CD14-positive monocyte (primary cell): ENCODE data around the gene HOXD4. TPM values are rescaled to one million over a fixed set of nuclear protein-coding genes. Genes with fewer than 3 reads are reported as not detected.

Experiments used
- DNase-seq, 3 donors: peaks; one replicate each; pipeline ENCODE4 v3.0.0-alpha.2; 2011 to 2022
- H2AFZ ChIP-seq: 2 replicates; pipeline ENCODE4 v1.6.0; 2012; ENCODE audit warnings: mild to moderate bottlenecking, low read depth, low read length, inconsistent platforms; ENCODE audit not compliant: insufficient read depth, poor library complexity, severe bottlenecking
- H3K27ac ChIP-seq, 2 donors: 1 replicate in 1 of 2; 2 replicates in 1 of 2; pipeline ENCODE4 v1.5.1; 2012 to 2013; ENCODE audit warnings: low read length in 2 of 2, control low read depth in 1 of 2, inconsistent platforms in 1 of 2, low read depth in 1 of 2, mild to moderate bottlenecking in 1 of 2
- H3K27me3 ChIP-seq, 2 donors: one replicate each; pipeline versions ENCODE4 v1.6.0 to v1.6.1; 2011 to 2013; ENCODE audit warnings: low read length in 2 of 2; ENCODE audit not compliant: control insufficient read depth in 2 of 2, insufficient read depth in 2 of 2
- H3K36me3 ChIP-seq, 2 donors: replicated peaks in 1 of 2; 1 replicate in 1 of 2; 2 replicates in 1 of 2; pipeline versions ENCODE4 v1.5.1 to v1.6.1; 2012 to 2013; ENCODE audit warnings: low read length in 2 of 2, control low read depth in 1 of 2, inconsistent platforms in 1 of 2, mild to moderate bottlenecking in 1 of 2; ENCODE audit not compliant: insufficient read depth in 2 of 2, control insufficient read depth in 1 of 2
- H3K4me1 ChIP-seq, 2 donors: 1 replicate in 1 of 2; 2 replicates in 1 of 2; pipeline versions ENCODE4 v1.5.1 to v1.6.1; 2012 to 2013; ENCODE audit warnings: low read length in 2 of 2, control low read depth in 1 of 2, inconsistent platforms in 1 of 2, mild to moderate bottlenecking in 1 of 2, moderate library complexity in 1 of 2; ENCODE audit not compliant: insufficient read depth in 2 of 2, control insufficient read depth in 1 of 2
- H3K4me2 ChIP-seq: replicated peaks from 2 replicates; pipeline ENCODE3; 2012; ENCODE audit warnings: low read length, moderate library complexity, mild to moderate bottlenecking; ENCODE audit not compliant: poor library complexity, severe bottlenecking; ENCODE audit errors: extremely low read depth
- H3K4me3 ChIP-seq, 3 experiments: fragments of 200-600 bp in 1 of 3; sonication (generic) in 1 of 3; replicated peaks in 1 of 3; 1 replicate in 2 of 3; 2 replicates in 1 of 3; pipeline ENCODE4 v1.5.1; 2011 to 2013; ENCODE audit warnings: low read length in 3 of 3, mild to moderate bottlenecking in 3 of 3, control low read depth in 2 of 3, low read depth in 2 of 3, inconsistent platforms in 1 of 3, moderate library complexity in 1 of 3
- H3K79me2 ChIP-seq: 2 replicates; pipeline ENCODE4 v1.6.0; 2012; ENCODE audit warnings: mild to moderate bottlenecking, control low read depth, inconsistent platforms, low read length, moderate library complexity; ENCODE audit not compliant: insufficient read depth
- H3K9ac ChIP-seq: 2 replicates; pipeline ENCODE4 v1.6.0; 2017; ENCODE audit warnings: low read length, mild to moderate bottlenecking; ENCODE audit not compliant: insufficient read depth, poor library complexity, severe bottlenecking
- H3K9me3 ChIP-seq, 2 donors: replicated peaks in 1 of 2; 1 replicate in 1 of 2; 2 replicates in 1 of 2; pipeline versions ENCODE4 v1.5.1 to v1.6.1; 2012 to 2013; ENCODE audit warnings: low read length in 2 of 2, control low read depth in 1 of 2; ENCODE audit not compliant: control insufficient read depth in 1 of 2, insufficient read depth in 1 of 2
- H4K20me1 ChIP-seq: 2 replicates; pipeline ENCODE4 v1.6.0; 2012; ENCODE audit warnings: mild to moderate bottlenecking, low read length, control low read depth, moderate library complexity; ENCODE audit not compliant: insufficient read depth
- H3K27ac Mint-ChIP-seq, 7 donors: one replicate each; pipeline ENCODE4 v1.8.0; 2020; ENCODE audit warnings: mild to moderate bottlenecking in 7 of 7, mixed read lengths in 7 of 7, moderate library complexity in 6 of 7, inconsistent platforms in 2 of 7
- H3K27me3 Mint-ChIP-seq, 3 donors: one replicate each; pipeline ENCODE4 v1.8.0; 2021 to 2022; ENCODE audit warnings: low read depth in 3 of 3, mild to moderate bottlenecking in 3 of 3, mixed read lengths in 3 of 3, moderate library complexity in 3 of 3, inconsistent platforms in 1 of 3
- H3K36me3 Mint-ChIP-seq, 2 donors: one replicate each; pipeline ENCODE4 v1.8.0; 2020; ENCODE audit warnings: mixed read lengths in 2 of 2, inconsistent platforms in 1 of 2, mild to moderate bottlenecking in 1 of 2
- H3K4me1 Mint-ChIP-seq: one replicate; pipeline ENCODE4 v1.8.0; 2020; ENCODE audit warnings: mild to moderate bottlenecking, mixed read lengths
- H3K4me3 Mint-ChIP-seq, 2 donors: one replicate each; pipeline ENCODE4 v1.8.0; 2020; ENCODE audit warnings: mild to moderate bottlenecking in 2 of 2, mixed read lengths in 2 of 2, moderate library complexity in 1 of 2
- H3K9me3 Mint-ChIP-seq, 7 donors: one replicate each; pipeline ENCODE4 v1.8.0; 2020 to 2022; ENCODE audit warnings: mixed read lengths in 7 of 7, mild to moderate bottlenecking in 6 of 7, moderate library complexity in 6 of 7, inconsistent platforms in 2 of 7
- WGBS: methylation state at CpG from one replicate; pipeline ENCODE4 v1.1.5; 2013; ENCODE audit warnings: missing lambda C conversion rate; ENCODE audit not compliant: insufficient coverage; 5-methylcytosine and 5-hydroxymethylcytosine counted together
- intact Hi-C, 2 donors: fragments of 100-400 bp; cut with micrococcal nuclease; formaldehyde crosslinking; loops; one replicate each; pipeline versions ENCODE4 v1.15.0 to v1.15.1; 2023
- polyA plus RNA-seq, 3 donors: library from polyadenylated mRNA; depleted of rRNA in 1 of 3; unstranded in 2 of 3; stranded (reverse) in 1 of 3; fragments of 300-500 nt in 2 of 3; fragments of >200 nt in 1 of 3; fragmentation: Illumina TruSeq in 2 of 3; gene quantifications; 1 replicate in 2 of 3; 2 replicates in 1 of 3; pipeline ENCODE4 v1.2.3, GENCODE V29; 2012 to 2021
- TF ChIP-seq, protein P1 (sequence below): fragments of 200-600 bp; IDR thresholded peaks from one replicate; pipeline ENCODE4 v1.8.0; 2022; ENCODE audit warnings: antibody characterized with exemption, mild to moderate bottlenecking

Gene HOXD4
- polyA plus RNA-seq, 3 donors = not detected

DNA sequence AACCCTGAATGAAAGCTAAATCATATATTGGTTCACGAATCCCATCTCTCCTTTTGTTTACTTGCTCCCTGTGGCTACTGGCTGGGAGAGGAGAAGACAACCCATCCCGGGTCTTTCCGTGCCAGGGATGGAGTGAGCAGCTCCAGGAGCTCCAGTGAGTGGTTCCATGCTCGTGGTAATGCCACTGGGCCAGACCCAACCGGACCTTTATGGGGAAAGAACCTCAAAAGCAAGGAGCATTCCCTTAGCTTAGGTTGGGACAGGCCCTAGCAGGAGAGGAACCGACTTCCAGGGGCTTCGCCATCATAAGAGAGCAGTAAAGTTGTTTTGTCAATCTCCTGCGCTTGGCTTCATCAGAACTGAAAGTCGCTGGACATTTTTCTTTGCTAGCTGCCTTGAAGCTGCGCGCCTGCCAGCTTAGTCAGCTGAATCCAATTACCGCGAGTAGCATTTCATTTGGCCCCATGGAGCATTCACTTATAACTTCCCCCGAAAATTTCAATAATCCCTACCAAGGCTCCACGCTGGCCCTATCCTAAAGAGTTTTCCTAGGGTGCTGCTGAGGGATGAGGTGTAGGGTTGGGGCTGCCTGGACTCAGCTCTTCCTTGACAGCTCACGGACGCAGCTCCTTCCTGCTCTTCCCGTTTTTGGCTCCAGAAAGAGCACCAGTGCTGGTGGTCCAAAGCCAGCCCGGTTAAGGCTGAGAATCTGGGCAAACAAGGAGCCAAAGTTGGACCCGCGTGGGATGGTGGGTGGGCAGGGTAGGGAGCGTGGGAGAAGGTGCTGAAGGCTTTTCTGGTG is 10.7 kb downstream of the HOXD4 start:
- 5% methylated on average over 15 of the region's 22 CpGs for WGBS
- DNase-seq = no peak
- Mint-ChIP-seq H3K4me3 (peak overlapping the region in 1 of 2 donors; percentile 70), H3K27ac (no peak overlapping the region), H3K27me3 (peaks cover 97 to 100% (median 100%) of the 10 kb centered on the region in 3 donors), H3K9me3 (peaks cover 0 to 60% (median 27%) of the 10 kb centered on the region in 7 donors), H3K36me3 (peaks cover 0 to 8% of the 10 kb centered on the region in 2 donors), H3K4me1 (peaks cover 9% of the 10 kb centered on the region)
- no peaks in the 10 kb centered on the region for H3K4me1 ChIP-seq
- H3K9me3 ChIP-seq = peaks cover 4 to 53% of the 10 kb centered on the region in 2 donors
- H2AFZ ChIP-seq = no peak overlapping the region
- intact Hi-C loops = no loop called here
- H3K27ac ChIP-seq = no peak overlapping the region
- no peaks in the 10 kb centered on the region for H3K79me2 ChIP-seq
- no peaks in the 10 kb centered on the region for H4K20me1 ChIP-seq
- no peak overlapping the region for H3K4me2 ChIP-seq
- no peak overlapping the region for H3K4me3 ChIP-seq
- no peaks in the 10 kb centered on the region for H3K36me3 ChIP-seq
- TF ChIP-seq, protein P1, sequence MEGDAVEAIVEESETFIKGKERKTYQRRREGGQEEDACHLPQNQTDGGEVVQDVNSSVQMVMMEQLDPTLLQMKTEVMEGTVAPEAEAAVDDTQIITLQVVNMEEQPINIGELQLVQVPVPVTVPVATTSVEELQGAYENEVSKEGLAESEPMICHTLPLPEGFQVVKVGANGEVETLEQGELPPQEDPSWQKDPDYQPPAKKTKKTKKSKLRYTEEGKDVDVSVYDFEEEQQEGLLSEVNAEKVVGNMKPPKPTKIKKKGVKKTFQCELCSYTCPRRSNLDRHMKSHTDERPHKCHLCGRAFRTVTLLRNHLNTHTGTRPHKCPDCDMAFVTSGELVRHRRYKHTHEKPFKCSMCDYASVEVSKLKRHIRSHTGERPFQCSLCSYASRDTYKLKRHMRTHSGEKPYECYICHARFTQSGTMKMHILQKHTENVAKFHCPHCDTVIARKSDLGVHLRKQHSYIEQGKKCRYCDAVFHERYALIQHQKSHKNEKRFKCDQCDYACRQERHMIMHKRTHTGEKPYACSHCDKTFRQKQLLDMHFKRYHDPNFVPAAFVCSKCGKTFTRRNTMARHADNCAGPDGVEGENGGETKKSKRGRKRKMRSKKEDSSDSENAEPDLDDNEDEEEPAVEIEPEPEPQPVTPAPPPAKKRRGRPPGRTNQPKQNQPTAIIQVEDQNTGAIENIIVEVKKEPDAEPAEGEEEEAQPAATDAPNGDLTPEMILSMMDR = no peak
- no peak overlapping the region for H3K9ac ChIP-seq
- peaks cover 86 to 100% of the 10 kb centered on the region in 2 donors for H3K27me3 ChIP-seq

DNA sequence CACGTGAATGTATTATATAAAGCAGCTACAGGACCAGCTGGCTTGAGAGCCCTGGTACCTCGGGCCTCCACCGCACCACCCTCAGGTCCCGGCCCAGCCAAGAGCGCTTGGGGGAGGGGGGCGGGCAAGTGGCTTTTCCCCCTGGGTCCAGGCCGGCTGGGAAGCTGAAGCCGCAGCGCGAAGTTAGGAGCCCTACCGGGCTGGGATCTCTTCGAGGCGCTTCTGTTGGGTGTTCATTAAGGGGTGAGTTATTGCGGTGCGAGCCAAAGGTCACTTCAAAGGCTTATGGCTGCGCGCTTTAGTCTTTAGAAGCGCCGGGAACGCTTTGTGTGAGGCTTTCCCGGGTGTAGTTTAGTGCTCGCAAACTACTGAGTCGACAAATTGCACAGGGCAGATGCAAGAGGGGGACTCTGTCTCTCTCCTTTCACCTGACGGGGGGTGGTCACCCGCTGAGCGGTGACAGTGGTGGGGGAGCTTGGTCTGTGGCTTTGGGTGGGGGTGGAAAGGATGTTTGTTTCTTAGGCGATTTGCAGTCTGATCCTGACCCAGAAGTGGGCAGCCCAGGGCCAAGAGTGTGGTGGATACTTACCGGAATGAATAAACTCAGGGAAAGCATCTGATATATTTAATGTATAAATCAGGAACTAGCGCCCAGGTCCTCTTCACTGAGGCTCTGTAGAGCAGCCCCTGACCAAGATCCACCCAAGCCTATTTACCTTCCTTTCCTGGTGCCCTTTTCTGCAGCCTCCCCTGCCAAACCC is 11.7 kb downstream of the HOXD4 start:
- Mint-ChIP-seq H3K9me3 (peaks cover 0 to 52% (median 31%) of the 10 kb centered on the region in 7 donors), H3K4me3 (peak overlapping the region in 1 of 2 donors; percentile 54), H3K27ac (no peak overlapping the region), H3K27me3 (peaks cover 99 to 100% (median 100%) of the 10 kb centered on the region in 3 donors), H3K36me3 (peaks cover 0 to 8% of the 10 kb centered on the region in 2 donors), H3K4me1 (peaks cover 8% of the 10 kb centered on the region)
- H2AFZ ChIP-seq = no peak overlapping the region
- DNase-seq = no peak
- H4K20me1 ChIP-seq = no peaks in the 10 kb centered on the region
- peaks cover 4 to 50% of the 10 kb centered on the region in 2 donors for H3K9me3 ChIP-seq
- peaks cover 86 to 100% of the 10 kb centered on the region in 2 donors for H3K27me3 ChIP-seq
- H3K36me3 ChIP-seq = no peaks in the 10 kb centered on the region
- H3K4me3 ChIP-seq = no peak overlapping the region
- H3K4me2 ChIP-seq = no peak overlapping the region
- intact Hi-C loops = no loop called here
- no peaks in the 10 kb centered on the region for H3K4me1 ChIP-seq
- 8% methylated on average over 24 of the region's 29 CpGs for WGBS
- no peak overlapping the region for H3K27ac ChIP-seq
- no peak overlapping the region for H3K9ac ChIP-seq
- TF ChIP-seq, protein P1 = no peak
- no peaks in the 10 kb centered on the region for H3K79me2 ChIP-seq
